Measurements from ENCODE around the gene REEP3.

REEP3 gene

DNA sequence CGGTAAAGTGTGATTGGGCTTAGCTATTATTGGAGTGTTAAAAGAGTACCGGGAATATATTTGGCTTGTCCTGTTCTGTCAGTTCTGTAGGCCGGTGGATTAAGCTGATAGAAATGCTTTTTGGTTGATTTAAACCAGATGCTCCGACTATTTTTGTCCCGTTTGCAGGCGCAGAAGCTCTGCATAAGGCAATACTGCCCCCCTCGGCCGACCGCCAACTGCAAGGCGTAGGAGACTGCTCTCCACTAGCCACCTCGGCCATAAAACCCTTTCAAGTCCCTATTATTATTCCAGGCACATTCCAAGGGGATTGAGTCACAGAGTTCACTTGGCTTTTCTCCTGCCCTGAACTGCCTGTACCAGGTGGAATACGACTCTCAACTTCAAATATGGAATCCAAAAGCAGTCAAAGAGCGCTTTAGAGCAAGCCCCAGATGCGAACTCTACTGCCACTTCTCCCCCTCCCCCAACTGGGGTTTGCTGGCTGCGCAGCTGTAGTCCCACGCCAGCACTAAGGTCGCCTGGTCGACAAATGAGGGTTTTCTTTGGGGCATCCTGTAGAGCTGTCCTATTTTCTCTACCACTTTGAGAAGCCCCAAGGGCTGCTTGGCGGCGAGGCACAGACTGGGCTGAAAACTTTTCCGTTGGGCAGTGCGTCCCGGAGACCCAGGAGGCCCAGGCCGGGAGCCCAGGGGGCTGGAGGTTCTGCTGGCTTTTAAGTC is 108.3 kb downstream of the REEP3 start:
- Histone ChIP-seq H3K18ac (ENCODE audit: low read depth in 1 of 2, low read length in 2 of 2) (peak overlapping the region; percentile 77 to 94), H4K8ac (ENCODE audit: low read length) (peak overlapping the region; percentile 59), H2BK12ac (ENCODE audit: low read length in 2 of 2) (peak overlapping the region in 1 of 2 experiments; percentile 96), H3K14ac (ENCODE audit: low read length in 2 of 2) (peak overlapping the region in 1 of 2 experiments; percentile 26), H2BK15ac (ENCODE audit: low read depth, poor library complexity, severe bottlenecking) (peak overlapping the region; percentile 100), H2BK5ac (ENCODE audit: low read depth, low read length, poor library complexity, severe bottlenecking) (peak overlapping the region; percentile 100), H3K23ac (ENCODE audit: low read length in 2 of 2) (peak overlapping the region in 1 of 2 experiments; percentile 72), H2AFZ (ENCODE audit: low read depth, low read length) (peak overlapping the region; percentile 67), H3K79me1 (replicated peaks; ENCODE audit: low read length, poor library complexity, severe bottlenecking) (peaks cover 3% of the 10 kb centered on the region), H2BK120ac (ENCODE audit: low read depth, low read length) (peak overlapping the region; percentile 67), H3K4me1 (ENCODE audit: control insufficient read depth, insufficient read depth, low read depth, low read length) (peaks cover 7% of the 10 kb centered on the region), H3K4ac (ENCODE audit: low read depth in 1 of 2, low read length in 2 of 2) (peak overlapping the region; percentile 60 to 98), H4K91ac (ENCODE audit: low read length) (peak overlapping the region; percentile 64), H3K27me3 (ENCODE audit: control insufficient read depth in 1 of 2, insufficient read depth in 1 of 2, low read length in 2 of 2) (no peaks in the 10 kb centered on the region), H3K36me3 (ENCODE audit: control insufficient read depth in 1 of 2, insufficient read depth in 2 of 2, low read depth in 1 of 2, low read length in 2 of 2) (no peaks in the 10 kb centered on the region), H3K4me3 (ENCODE audit: insufficient read depth in 1 of 2, low read depth in 1 of 2, low read length in 2 of 2) (peak overlapping the region; percentile 65 to 81), H3K9me3 (ENCODE audit: control insufficient read depth, low read length) (no peaks in the 10 kb centered on the region), H3K4me2 (ENCODE audit: low read length, poor library complexity, severe bottlenecking) (peak overlapping the region; percentile 82), H2AK5ac (ENCODE audit: low read length, severe bottlenecking) (peak overlapping the region; percentile 98), H3K27ac (ENCODE audit: low read length, poor library complexity, severe bottlenecking) (peak overlapping the region; percentile 100), H3K9ac (ENCODE audit: low read length) (peak overlapping the region; percentile 94)
- DNase-seq, result peak; percentile 97
- WGBS, result under 1% methylated on average over 24 of the region's 24 CpGs

GRCh38 chr10:63630085-63630930 is 109.1 kb downstream of the REEP3 start:
- H3K23ac ChIP-seq (ENCODE audit: low read length in 2 of 2), result no peak overlapping the region
- peak overlapping the region; percentile 36 for H2AFZ ChIP-seq (ENCODE audit: low read depth, low read length)
- H2BK15ac ChIP-seq (ENCODE audit: low read depth, poor library complexity, severe bottlenecking), result peak overlapping the region; percentile 100
- H2BK120ac ChIP-seq (ENCODE audit: low read depth, low read length), result peak overlapping the region; percentile 94
- H3K27ac ChIP-seq (ENCODE audit: low read length, poor library complexity, severe bottlenecking), result peak overlapping the region; percentile 100
- peak overlapping the region; percentile 65 to 89 for H3K4me3 ChIP-seq (ENCODE audit: insufficient read depth in 1 of 2, low read depth in 1 of 2, low read length in 2 of 2)
- under 1% methylated on average over 44 of the region's 70 CpGs for WGBS
- peak overlapping the region; percentile 96 for H3K4me2 ChIP-seq (ENCODE audit: low read length, poor library complexity, severe bottlenecking)
- peaks cover 3% of the 10 kb centered on the region for H3K79me1 ChIP-seq (replicated peaks; ENCODE audit: low read length, poor library complexity, severe bottlenecking)
- H3K9ac ChIP-seq (ENCODE audit: low read length), result peak overlapping the region; percentile 94
- no peaks in the 10 kb centered on the region for H3K9me3 ChIP-seq (ENCODE audit: control insufficient read depth, low read length)
- H2BK5ac ChIP-seq (ENCODE audit: low read depth, low read length, poor library complexity, severe bottlenecking), result peak overlapping the region; percentile 100
- peak overlapping the region; percentile 64 for H4K91ac ChIP-seq (ENCODE audit: low read length)
- no peaks in the 10 kb centered on the region for H3K36me3 ChIP-seq (ENCODE audit: control insufficient read depth in 1 of 2, insufficient read depth in 2 of 2, low read depth in 1 of 2, low read length in 2 of 2)
- peak overlapping the region in 1 of 2 experiments; percentile 73 for H3K14ac ChIP-seq (ENCODE audit: low read length in 2 of 2)
- H2BK12ac ChIP-seq (ENCODE audit: low read length in 2 of 2), result peak overlapping the region in 1 of 2 experiments; percentile 96
- peak overlapping the region; percentile 77 to 94 for H3K18ac ChIP-seq (ENCODE audit: low read depth in 1 of 2, low read length in 2 of 2)
- peak; percentile 96 for DNase-seq
- H3K4me1 ChIP-seq (ENCODE audit: control insufficient read depth, insufficient read depth, low read depth, low read length), result peaks cover 7% of the 10 kb centered on the region
- H4K8ac ChIP-seq (ENCODE audit: low read length), result peak overlapping the region; percentile 66
- H2AK5ac ChIP-seq (ENCODE audit: low read length, severe bottlenecking), result peak overlapping the region; percentile 98
- peak overlapping the region; percentile 24 to 98 for H3K4ac ChIP-seq (ENCODE audit: low read depth in 1 of 2, low read length in 2 of 2)
- H3K27me3 ChIP-seq (ENCODE audit: control insufficient read depth in 1 of 2, insufficient read depth in 1 of 2, low read length in 2 of 2), result no peaks in the 10 kb centered on the region

- H3K4me2 ChIP-seq (ENCODE audit: low read length, poor library complexity, severe bottlenecking), result peak overlapping the region; percentile 96
- WGBS, result 37% methylated on average over 19 of the region's 19 CpGs
- H2BK5ac ChIP-seq (ENCODE audit: low read depth, low read length, poor library complexity, severe bottlenecking), result peak overlapping the region; percentile 97
- DNase-seq, result no peak
- peak overlapping the region; percentile 100 for H3K27ac ChIP-seq (ENCODE audit: low read length, poor library complexity, severe bottlenecking)
- peak overlapping the region; percentile 94 for H3K9ac ChIP-seq (ENCODE audit: low read length)
- no peaks in the 10 kb centered on the region for H3K36me3 ChIP-seq (ENCODE audit: control insufficient read depth in 1 of 2, insufficient read depth in 2 of 2, low read depth in 1 of 2, low read length in 2 of 2)
- H3K9me3 ChIP-seq (ENCODE audit: control insufficient read depth, low read length), result no peaks in the 10 kb centered on the region
- peak overlapping the region; percentile 28 to 93 for H2BK12ac ChIP-seq (ENCODE audit: low read length in 2 of 2)
- peak overlapping the region; percentile 24 to 87 for H3K4ac ChIP-seq (ENCODE audit: low read depth in 1 of 2, low read length in 2 of 2)
- H3K23ac ChIP-seq (ENCODE audit: low read length in 2 of 2), result no peak overlapping the region
- peak overlapping the region; percentile 65 to 89 for H3K4me3 ChIP-seq (ENCODE audit: insufficient read depth in 1 of 2, low read depth in 1 of 2, low read length in 2 of 2)
- H2AFZ ChIP-seq (ENCODE audit: low read depth, low read length), result peak overlapping the region; percentile 36
- H2AK5ac ChIP-seq (ENCODE audit: low read length, severe bottlenecking), result peak overlapping the region; percentile 34
- peak overlapping the region; percentile 66 to 79 for H3K18ac ChIP-seq (ENCODE audit: low read depth in 1 of 2, low read length in 2 of 2)
- H2BK15ac ChIP-seq (ENCODE audit: low read depth, poor library complexity, severe bottlenecking), result no peak overlapping the region
- peaks cover 7% of the 10 kb centered on the region for H3K4me1 ChIP-seq (ENCODE audit: control insufficient read depth, insufficient read depth, low read depth, low read length)
- H4K91ac ChIP-seq (ENCODE audit: low read length), result peak overlapping the region; percentile 9
- peak overlapping the region in 1 of 2 experiments; percentile 73 for H3K14ac ChIP-seq (ENCODE audit: low read length in 2 of 2)
- no peaks in the 10 kb centered on the region for H3K27me3 ChIP-seq (ENCODE audit: control insufficient read depth in 1 of 2, insufficient read depth in 1 of 2, low read length in 2 of 2)
- H2BK120ac ChIP-seq (ENCODE audit: low read depth, low read length), result no peak overlapping the region
- H4K8ac ChIP-seq (ENCODE audit: low read length), result peak overlapping the region; percentile 66
- peaks cover 3% of the 10 kb centered on the region for H3K79me1 ChIP-seq (replicated peaks; ENCODE audit: low read length, poor library complexity, severe bottlenecking)
Observed at GRCh38 chr10:63630931-63631680, 109.9 kb downstream of the REEP3 start.

Measured in mesenchymal stem cell (in vitro differentiated cells and primary cell).